ENCODE results near the gene RANBP2. TPM values are rescaled to one million over a fixed set of nuclear protein-coding genes. Genes with fewer than 3 reads are reported as not detected.

Gene RANBP2
- total RNA-seq, 4 donors from 2014 or later, result 58.8 to 72.5 (median 68.3) TPM

DNA sequence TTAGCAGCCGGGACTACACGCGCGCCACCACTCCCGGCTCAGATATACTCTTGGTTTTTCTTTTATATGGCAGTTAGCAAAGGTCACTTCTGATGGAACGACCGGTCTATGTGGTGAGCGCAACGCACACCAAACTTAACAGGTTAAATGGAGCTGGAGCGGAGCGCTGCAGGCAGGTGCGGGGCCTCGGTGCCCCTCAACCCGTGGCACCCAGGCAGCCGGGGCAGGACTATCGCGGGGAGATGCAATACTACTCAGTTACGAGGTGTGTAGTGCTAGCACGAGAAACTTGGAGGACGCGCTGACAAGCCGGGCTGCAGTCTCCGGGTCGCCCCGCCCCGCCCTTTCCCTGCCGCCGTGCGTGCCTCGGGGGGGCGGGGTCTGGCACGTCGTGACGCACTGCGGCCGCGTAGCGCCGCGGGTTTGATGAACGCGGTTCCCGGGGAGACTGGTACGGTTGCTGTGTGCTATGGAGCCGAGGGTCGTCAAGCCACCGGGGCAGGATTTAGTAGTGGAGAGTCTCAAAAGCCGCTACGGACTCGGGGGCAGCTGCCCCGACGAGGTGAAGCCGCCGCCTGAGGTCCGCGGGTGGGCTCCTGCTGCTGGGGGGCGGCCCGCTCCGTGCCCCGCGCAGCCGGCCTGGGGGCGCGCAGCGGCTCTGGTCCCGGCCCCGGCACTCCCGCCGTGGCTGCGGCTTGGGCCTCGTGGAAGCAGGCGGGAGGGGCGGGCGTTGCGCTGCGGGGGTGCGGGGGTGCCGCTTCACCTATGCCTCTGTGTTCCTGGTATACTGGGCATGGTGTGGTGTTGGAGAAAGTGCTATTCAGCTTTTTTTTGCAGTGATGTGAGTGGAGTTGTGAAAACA is 67.3 kb downstream of the RANBP2 start, which contains the start of gene CCDC138:
Gene CCDC138, plus strand, starts transcription at position 418 of the 862 bp plus-strand sequence. Its CDS starts 52 bp downstream, at position 470.
- Histone ChIP-seq H3K27me3 (no peaks in the 10 kb centered on the region), H3K27ac (replicated peaks in 1 of 4) (peak within 1 kb of the TSS; percentile 76 to 83 (median 80)), H3K9me3 (no peaks in the 10 kb centered on the region), H3K4me3 (peak within 1 kb of the TSS; percentile 82 to 96 (median 84)), H3K36me3 (peaks cover 17 to 31% (median 28%) of the 10 kb centered on the region in 4 donors), H3K4me1 (peaks cover 12 to 13% (median 12%) of the 10 kb centered on the region in 4 donors)
- DNase-seq (ENCODE audit: extremely low spot score), result peak; percentile 96
- 1% methylated on average over 16 of the region's 78 CpGs for WGBS
- TF ChIP-seq, protein P1, sequence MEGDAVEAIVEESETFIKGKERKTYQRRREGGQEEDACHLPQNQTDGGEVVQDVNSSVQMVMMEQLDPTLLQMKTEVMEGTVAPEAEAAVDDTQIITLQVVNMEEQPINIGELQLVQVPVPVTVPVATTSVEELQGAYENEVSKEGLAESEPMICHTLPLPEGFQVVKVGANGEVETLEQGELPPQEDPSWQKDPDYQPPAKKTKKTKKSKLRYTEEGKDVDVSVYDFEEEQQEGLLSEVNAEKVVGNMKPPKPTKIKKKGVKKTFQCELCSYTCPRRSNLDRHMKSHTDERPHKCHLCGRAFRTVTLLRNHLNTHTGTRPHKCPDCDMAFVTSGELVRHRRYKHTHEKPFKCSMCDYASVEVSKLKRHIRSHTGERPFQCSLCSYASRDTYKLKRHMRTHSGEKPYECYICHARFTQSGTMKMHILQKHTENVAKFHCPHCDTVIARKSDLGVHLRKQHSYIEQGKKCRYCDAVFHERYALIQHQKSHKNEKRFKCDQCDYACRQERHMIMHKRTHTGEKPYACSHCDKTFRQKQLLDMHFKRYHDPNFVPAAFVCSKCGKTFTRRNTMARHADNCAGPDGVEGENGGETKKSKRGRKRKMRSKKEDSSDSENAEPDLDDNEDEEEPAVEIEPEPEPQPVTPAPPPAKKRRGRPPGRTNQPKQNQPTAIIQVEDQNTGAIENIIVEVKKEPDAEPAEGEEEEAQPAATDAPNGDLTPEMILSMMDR (IDR thresholded peaks at IDR 0.05), result no peak
- no peak for TF ChIP-seq POLR2A (IDR thresholded peaks at IDR 0.05; ENCODE audit: low read depth)
- TF ChIP-seq EP300 (IDR thresholded peaks at IDR 0.05), result no peak
- TF ChIP-seq POLR2AphosphoS5 (IDR thresholded peaks at IDR 0.05), result peak; percentile 70 to 82
- intact Hi-C loops (cut with DNase I), result no loop called here

GRCh38 chr2:108787216-108787541 is 67.9 kb downstream of the RANBP2 start:
- Histone ChIP-seq H3K36me3 (peaks cover 12 to 26% (median 24%) of the 10 kb centered on the region in 4 donors), H3K4me3 (peak overlapping the region; percentile 82 to 96 (median 84)), H3K27ac (replicated peaks in 1 of 4) (peak overlapping the region; percentile 76 to 83 (median 80)), H3K9me3 (no peaks in the 10 kb centered on the region), H3K27me3 (no peaks in the 10 kb centered on the region), H3K4me1 (peaks cover 12 to 13% (median 12%) of the 10 kb centered on the region in 4 donors)
- intact Hi-C loops (cut with DNase I), result no loop called here
- TF ChIP-seq POLR2A (IDR thresholded peaks at IDR 0.05; ENCODE audit: low read depth), result no peak
- no peak for TF ChIP-seq POLR2AphosphoS5 (IDR thresholded peaks at IDR 0.05)
- TF ChIP-seq EP300 (IDR thresholded peaks at IDR 0.05), result no peak
- TF ChIP-seq, protein P1 (IDR thresholded peaks at IDR 0.05), result no peak
- 6% methylated on average over 6 of the region's 6 CpGs for WGBS
- DNase-seq (ENCODE audit: extremely low spot score), result no peak

DNA sequence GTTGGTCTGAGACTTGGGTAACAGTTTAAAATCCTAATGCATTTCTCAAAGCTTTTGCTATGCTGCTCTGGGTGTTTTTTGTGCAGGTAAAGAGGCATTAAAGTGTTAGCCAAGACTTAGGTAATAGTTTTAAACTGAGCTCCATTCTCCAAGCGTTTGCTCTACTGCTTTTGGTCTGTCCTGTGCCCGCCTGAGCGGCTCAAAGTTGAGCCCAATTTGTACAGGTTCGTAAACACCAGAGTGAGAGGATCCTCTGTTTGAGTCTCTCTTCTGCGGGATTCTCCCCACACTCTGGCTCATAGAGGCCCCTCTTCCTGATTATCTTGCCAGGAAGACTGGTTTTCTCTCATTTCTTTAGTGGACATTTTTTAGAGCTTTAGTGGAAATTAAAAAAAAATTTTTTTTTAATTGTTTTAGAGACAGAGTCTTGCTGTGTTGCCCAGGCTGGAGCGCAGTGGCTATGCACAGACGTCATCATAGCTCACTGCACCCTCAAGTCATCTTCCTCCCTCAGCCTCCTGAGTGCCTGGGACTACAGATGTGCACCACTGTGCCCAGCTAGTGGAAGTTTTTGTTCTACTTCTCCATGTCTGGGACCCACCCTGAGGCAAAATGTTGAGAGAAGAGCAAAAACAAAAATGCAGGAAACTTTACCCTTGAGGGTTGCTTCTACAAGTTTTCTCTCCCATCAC is 83.9 kb downstream of the RANBP2 start:
- no peak for DNase-seq (ENCODE audit: extremely low spot score)
- H3K4me1 ChIP-seq, result no peaks in the 10 kb centered on the region
- H3K36me3 ChIP-seq, result peaks cover 0 to 18% (median 10%) of the 10 kb centered on the region in 4 donors
- TF ChIP-seq POLR2AphosphoS5 (IDR thresholded peaks at IDR 0.05), result no peak
- TF ChIP-seq, protein P1 (IDR thresholded peaks at IDR 0.05), result no peak
- no peak for TF ChIP-seq EP300 (IDR thresholded peaks at IDR 0.05)
- no peak for TF ChIP-seq POLR2A (IDR thresholded peaks at IDR 0.05; ENCODE audit: low read depth)
- intact Hi-C loops (cut with DNase I), result no loop called here
- H3K9me3 ChIP-seq, result no peaks in the 10 kb centered on the region
- H3K27me3 ChIP-seq, result no peaks in the 10 kb centered on the region
- H3K27ac ChIP-seq (replicated peaks in 1 of 4), result no peak overlapping the region
- H3K4me3 ChIP-seq, result no peak overlapping the region
- WGBS, result 90% methylated on average over 7 of the region's 7 CpGs

DNA sequence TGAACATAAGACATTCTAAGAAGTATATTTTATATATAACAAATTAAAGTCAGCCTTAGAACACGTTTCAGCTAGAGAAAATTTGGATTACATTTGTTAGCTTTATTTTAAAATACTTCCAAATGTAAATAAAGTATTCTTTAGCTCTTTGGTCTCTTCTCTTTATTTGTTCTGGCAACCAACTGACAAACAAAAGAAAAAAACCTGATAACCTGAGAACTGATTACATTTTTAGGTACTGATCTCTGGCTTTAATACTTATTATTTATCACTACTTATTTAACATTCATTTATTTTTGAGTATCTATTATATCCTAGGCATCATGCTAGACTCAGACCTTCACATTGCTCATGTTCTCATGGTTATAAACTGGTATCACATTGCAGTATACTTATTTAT is 85.8 kb downstream of the RANBP2 start:
- no peak for TF ChIP-seq POLR2AphosphoS5 (IDR thresholded peaks at IDR 0.05)
- 80% methylated on average over 1 of the region's 1 CpG for WGBS
- H3K4me3 ChIP-seq, result no peak overlapping the region
- no peak for DNase-seq (ENCODE audit: extremely low spot score)
- H3K36me3 ChIP-seq, result peaks cover 0 to 18% (median 10%) of the 10 kb centered on the region in 4 donors
- H3K4me1 ChIP-seq, result no peaks in the 10 kb centered on the region
- no peaks in the 10 kb centered on the region for H3K27me3 ChIP-seq
- no peak overlapping the region for H3K27ac ChIP-seq (replicated peaks in 1 of 4)
- intact Hi-C loops (cut with DNase I), result no loop called here
- H3K9me3 ChIP-seq, result peaks cover 0 to 6% (median 5%) of the 10 kb centered on the region in 4 donors

DNA sequence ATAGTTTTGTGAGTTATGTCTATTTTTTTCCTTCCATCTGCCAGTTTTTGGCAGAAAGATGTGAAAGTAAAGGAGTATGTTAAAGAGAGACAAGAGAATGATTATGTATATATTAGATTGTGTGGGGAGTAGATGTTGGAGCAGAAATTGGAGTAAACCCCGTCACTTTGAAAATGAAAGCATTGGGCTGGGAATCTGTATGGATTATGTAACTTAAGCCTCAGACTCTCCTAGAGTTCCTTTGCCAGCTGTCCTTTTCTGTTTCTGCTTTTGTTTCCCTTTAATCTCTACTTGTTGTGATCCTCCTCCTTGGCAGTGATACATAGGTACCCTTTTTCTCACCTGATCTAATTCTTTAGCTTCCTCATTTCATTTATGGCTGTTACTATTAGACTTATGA is 86.5 kb downstream of the RANBP2 start:
- H3K36me3 ChIP-seq, result peaks cover 0 to 18% (median 10%) of the 10 kb centered on the region in 4 donors
- H3K27me3 ChIP-seq, result no peaks in the 10 kb centered on the region
- H3K9me3 ChIP-seq, result peaks cover 0 to 8% (median 5%) of the 10 kb centered on the region in 4 donors
- 62% methylated on average over 1 of the region's 1 CpG for WGBS
- TF ChIP-seq EP300 (IDR thresholded peaks at IDR 0.05) (no peak), POLR2A (IDR thresholded peaks at IDR 0.05; ENCODE audit: low read depth) (no peak), POLR2AphosphoS5 (IDR thresholded peaks at IDR 0.05) (no peak)
- TF ChIP-seq, protein P1 (IDR thresholded peaks at IDR 0.05), result no peak
- intact Hi-C loops (cut with DNase I), result no loop called here
- no peaks in the 10 kb centered on the region for H3K4me1 ChIP-seq
- no peak overlapping the region for H3K4me3 ChIP-seq
- no peak for DNase-seq (ENCODE audit: extremely low spot score)
- no peak overlapping the region for H3K27ac ChIP-seq (replicated peaks in 1 of 4)

Measured in esophagus muscularis mucosa (tissue), 4 donors.